Measurements from ENCODE around the gene MEIS3.

Gene MEIS3

DNA sequence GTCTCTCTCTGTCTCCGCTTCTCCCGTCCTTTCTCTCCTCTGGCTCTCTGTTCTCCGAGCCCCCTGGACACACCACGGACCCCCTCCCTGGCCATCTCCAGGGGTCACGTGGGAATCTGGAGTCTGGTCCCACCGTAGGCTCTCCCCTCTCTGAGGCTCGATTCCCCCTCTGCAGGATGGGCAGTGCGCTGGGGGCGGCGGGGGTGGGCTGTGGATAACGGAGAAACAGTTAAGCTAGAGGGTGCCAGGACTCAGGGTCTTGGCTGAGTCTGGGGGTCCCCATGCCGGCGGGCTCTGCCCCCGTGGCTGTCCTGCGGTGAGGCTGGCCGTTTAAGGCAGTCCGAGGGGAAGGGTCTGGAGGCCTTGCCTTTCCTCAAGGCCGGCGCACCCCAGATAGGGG is 462 bp upstream of the MEIS3 start:
- H3K4me3 ChIP-seq (ENCODE audit: low read depth, low read length) = no peak overlapping the region
- CTCF ChIA-PET = interaction anchor here (1.0 to 1.5 kb wide), 4 partner anchors 29 to 123 kb away, joined by 3 to 7 read pairs (median 3); partner anchors contain the start of gene DHX34

GRCh38 chr19:47418692-47419029 is 666 bp downstream of the MEIS3 start:
- peaks cover 9% of the 10 kb centered on the region for H3K4me1 ChIP-seq (ENCODE audit: control insufficient read depth, insufficient read depth, low read length)
- peaks cover 0 to 7% of the 10 kb centered on the region in 2 experiments; a peak in 2 of 3 replicates for H3K36me3 ChIP-seq (ENCODE audit: control insufficient read depth in 2 of 2, insufficient read depth in 1 of 2, low read length in 2 of 2)
- no peaks in the 10 kb centered on the region for H3K9me3 ChIP-seq (ENCODE audit: control insufficient read depth, insufficient read depth, low read depth, low read length)
- CTCF ChIA-PET = interaction anchor here (0.6 to 1.5 kb wide), 3 partner anchors 28 to 483 kb away, joined by 3 to 4 read pairs (median 3); no protein-coding TSS in a partner anchor
- peak overlapping the region; percentile 51 for H3K4me3 ChIP-seq (ENCODE audit: low read depth, low read length)
- H3K27ac ChIP-seq (ENCODE audit: extremely low read depth, low read depth, low read length) = peak overlapping the region; percentile 49; the same call in 1 of the 2 replicates
- POLR2A ChIA-PET = interaction anchor here (1.5 kb wide), 1 partner anchor 9 kb away, joined by 8 read pairs; no protein-coding TSS in a partner anchor
- TF ChIP-seq ZNF544 (tag by site-specific recombination; IDR thresholded peaks at IDR 0.05) (no peak), ZNF366 (tag by site-specific recombination; conservative IDR thresholded peaks at IDR 0.05) (peak; percentile 83), ZNF830 (tag by site-specific recombination; IDR thresholded peaks at IDR 0.05; ENCODE audit: low read depth) (no peak), ZNF585B (tag by site-specific recombination; IDR thresholded peaks at IDR 0.05) (no peak), ZNF600 (tag by site-specific recombination; IDR thresholded peaks at IDR 0.05) (no peak), GLIS1 (tag by site-specific recombination; IDR thresholded peaks at IDR 0.05) (no peak; the same call in 1 of the 2 replicates), ZNF37A (tag by site-specific recombination; IDR thresholded peaks at IDR 0.05) (no peak), YY2 (tag by site-specific recombination; IDR thresholded peaks at IDR 0.05) (no peak), ZBTB20 (tag by site-specific recombination; IDR thresholded peaks at IDR 0.05) (peak; percentile 35; the same call in 1 of the 2 replicates), KLF9 (tag by site-specific recombination; IDR thresholded peaks at IDR 0.05; ENCODE audit: low read depth) (0 out of 2 replicates have a peak, but pooled peaks have one; percentile 21), ZNF169 (tag by site-specific recombination; IDR thresholded peaks at IDR 0.05) (no peak), ZNF280D (tag by site-specific recombination; IDR thresholded peaks at IDR 0.05) (no peak), ZNF658 (tag by site-specific recombination; IDR thresholded peaks at IDR 0.05) (no peak), RBAK (tag by site-specific recombination; IDR thresholded peaks at IDR 0.05) (no peak), ZNF571 (tag by site-specific recombination; IDR thresholded peaks at IDR 0.05) (no peak), KLF10 (tag by site-specific recombination; IDR thresholded peaks at IDR 0.05) (no peak)
- TF ChIP-seq, protein P1, sequence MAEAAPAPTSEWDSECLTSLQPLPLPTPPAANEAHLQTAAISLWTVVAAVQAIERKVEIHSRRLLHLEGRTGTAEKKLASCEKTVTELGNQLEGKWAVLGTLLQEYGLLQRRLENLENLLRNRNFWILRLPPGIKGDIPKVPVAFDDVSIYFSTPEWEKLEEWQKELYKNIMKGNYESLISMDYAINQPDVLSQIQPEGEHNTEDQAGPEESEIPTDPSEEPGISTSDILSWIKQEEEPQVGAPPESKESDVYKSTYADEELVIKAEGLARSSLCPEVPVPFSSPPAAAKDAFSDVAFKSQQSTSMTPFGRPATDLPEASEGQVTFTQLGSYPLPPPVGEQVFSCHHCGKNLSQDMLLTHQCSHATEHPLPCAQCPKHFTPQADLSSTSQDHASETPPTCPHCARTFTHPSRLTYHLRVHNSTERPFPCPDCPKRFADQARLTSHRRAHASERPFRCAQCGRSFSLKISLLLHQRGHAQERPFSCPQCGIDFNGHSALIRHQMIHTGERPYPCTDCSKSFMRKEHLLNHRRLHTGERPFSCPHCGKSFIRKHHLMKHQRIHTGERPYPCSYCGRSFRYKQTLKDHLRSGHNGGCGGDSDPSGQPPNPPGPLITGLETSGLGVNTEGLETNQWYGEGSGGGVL (tag by site-specific recombination; IDR thresholded peaks at IDR 0.05) = peak; percentile 95

More for the DNA sequence above, 462 bp upstream of the MEIS3 start:
- H3K36me3 ChIP-seq (ENCODE audit: control insufficient read depth in 2 of 2, insufficient read depth in 1 of 2, low read length in 2 of 2) = no peaks in the 10 kb centered on the region
- H3K4me1 ChIP-seq (ENCODE audit: control insufficient read depth, insufficient read depth, low read length) = peaks cover 9% of the 10 kb centered on the region
- H3K27ac ChIP-seq (ENCODE audit: extremely low read depth, low read depth, low read length) = no peak overlapping the region
- POLR2A ChIA-PET = interaction anchor here (1.0 to 1.6 kb wide), 4 partner anchors 8 to 145 kb away, joined by 3 to 8 read pairs (median 4); partner anchors contain the start of genes DHX34 and INAFM1
- TF ChIP-seq ZNF558 (tag by site-specific recombination; IDR thresholded peaks at IDR 0.05) (no peak), HOXA7 (CRISPR knock-in tag; IDR thresholded peaks at IDR 0.05; ENCODE audit: borderline replicate concordance) (no peak), ZNF133 (tag by site-specific recombination; IDR thresholded peaks at IDR 0.05) (no peak), ZNF433 (tag by site-specific recombination; IDR thresholded peaks at IDR 0.05; ENCODE audit: low read depth) (no peak), ZNF623 (tag by site-specific recombination; IDR thresholded peaks at IDR 0.05) (no peak), ZNF140 (tag by site-specific recombination; IDR thresholded peaks at IDR 0.05) (no peak), ZNF37A (tag by site-specific recombination; IDR thresholded peaks at IDR 0.05) (no peak), TSHZ1 (tag by site-specific recombination; IDR thresholded peaks at IDR 0.05; ENCODE audit: borderline replicate concordance) (no peak), ZNF157 (tag by site-specific recombination; IDR thresholded peaks at IDR 0.05) (no peak), TCF7L2 (IDR thresholded peaks at IDR 0.05; ENCODE audit: borderline replicate concordance, low read depth, low read length) (no peak), GLI4 (tag by site-specific recombination; IDR thresholded peaks at IDR 0.05) (no peak), ZSCAN30 (tag by site-specific recombination; IDR thresholded peaks at IDR 0.05) (no peak), ZNF248 (tag by site-specific recombination; IDR thresholded peaks at IDR 0.05) (no peak), ZNF837 (tag by site-specific recombination; IDR thresholded peaks at IDR 0.05) (no peak), BCL11B (tag by site-specific recombination; IDR thresholded peaks at IDR 0.05; ENCODE audit: low read depth) (no peak), ZNF792 (tag by site-specific recombination; IDR thresholded peaks at IDR 0.05) (no peak), OVOL3 (tag by site-specific recombination; IDR thresholded peaks at IDR 0.05) (no peak), ZNF596 (tag by site-specific recombination; IDR thresholded peaks at IDR 0.05) (no peak)
- H3K9me3 ChIP-seq (ENCODE audit: control insufficient read depth, insufficient read depth, low read depth, low read length) = no peaks in the 10 kb centered on the region

All from HEK293 (cell line).